ENCODE measurements around the gene ACOT12. TPM values are rescaled to one million over a fixed set of nuclear protein-coding genes. Genes with fewer than 3 reads are reported as not detected.

Gene ACOT12
- total and polyA plus RNA-seq, 2 of the 13 experiments (the other 11 are each of a cell fraction or from before 2014, with no cell fraction given): not detected

DNA sequence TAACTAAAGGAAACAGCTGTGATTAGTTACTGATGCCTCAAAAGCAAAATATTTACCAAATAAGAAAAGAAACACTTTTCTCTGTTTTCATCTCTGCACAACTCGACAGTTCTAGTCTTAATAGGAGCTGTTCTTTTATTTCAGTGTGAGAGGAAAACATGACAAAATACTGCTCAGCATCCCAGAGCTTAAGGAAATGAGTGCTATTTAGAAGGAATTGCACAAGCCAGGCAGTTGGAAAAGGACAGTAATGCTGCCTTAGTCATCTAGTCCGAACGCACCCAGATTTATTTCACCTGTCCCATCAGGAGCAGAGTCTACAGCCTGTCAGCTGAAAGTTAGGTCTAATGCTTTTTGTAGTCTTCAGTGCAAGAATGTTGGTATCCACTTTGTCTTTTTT lies 80.2 kb downstream of the ACOT12 start:
- Histone ChIP-seq H3K79me2 (ENCODE audit: insufficient read depth, low read length) (no peaks in the 10 kb centered on the region), H3K27me3 (ENCODE audit: control insufficient read depth in 1 of 2, insufficient read depth in 2 of 2, low read length in 2 of 2) (no peaks in the 10 kb centered on the region; a peak in 1 of 5 replicates), H3K4me2 (ENCODE audit: low read depth, low read length) (no peak overlapping the region), H3K4me3 (replicated peaks in 1 of 3; ENCODE audit: insufficient read depth in 1 of 3, low read depth in 2 of 3, low read length in 3 of 3) (no peak overlapping the region), H2AFZ (ENCODE audit: low read length) (no peak overlapping the region), H3K9me3 (ENCODE audit: low read length) (no peaks in the 10 kb centered on the region), H3K9ac (ENCODE audit: insufficient read depth, low read depth, low read length) (no peak overlapping the region), H4K20me1 (ENCODE audit: insufficient read depth, low read length) (no peaks in the 10 kb centered on the region), H3K27ac (ENCODE audit: extremely low read length, insufficient read depth, low read length) (no peak overlapping the region), H3K4me1 (ENCODE audit: insufficient read depth, low read length) (peaks cover 19% of the 10 kb centered on the region), H3K36me3 (replicated peaks in 1 of 2; ENCODE audit: control insufficient read depth in 1 of 2, insufficient read depth in 2 of 2, low read length in 2 of 2) (peaks cover 0 to 21% of the 10 kb centered on the region in 2 experiments; a peak in 3 of 5 replicates)
- FAIRE-seq (no peak), ATAC-seq (no peak), DNase-seq (ENCODE audit: low spot score) (no peak)
- 96% methylated on average over 3 of the region's 3 CpGs for WGBS (ENCODE audit: low lambda C conversion rate)
- ChIA-PET CTCF (ENCODE audit: low intra/inter-chr PET ratio, low total read pairs) (no interaction called here), POLR2A (no interaction called here)
- in situ Hi-C loops (cut with HindIII; ENCODE audit: extremely low pct_ligation_motif_present, low pct_unique_long_range_greater_than_20kb) (no loop called here), intact Hi-C loops (cut with micrococcal nuclease; ENCODE audit: unreplicated experiment) (no loop called here)
- BruUV-seq (replicated peaks): no TSS peak
- no peak for TF ChIP-seq MIXL1 (CRISPR knock-in tag; IDR thresholded peaks at IDR 0.05)
- no peak for TF ChIP-seq ZNF383 (CRISPR knock-in tag; IDR thresholded peaks at IDR 0.05; ENCODE audit: borderline replicate concordance)
- TF ChIP-seq, protein P1, sequence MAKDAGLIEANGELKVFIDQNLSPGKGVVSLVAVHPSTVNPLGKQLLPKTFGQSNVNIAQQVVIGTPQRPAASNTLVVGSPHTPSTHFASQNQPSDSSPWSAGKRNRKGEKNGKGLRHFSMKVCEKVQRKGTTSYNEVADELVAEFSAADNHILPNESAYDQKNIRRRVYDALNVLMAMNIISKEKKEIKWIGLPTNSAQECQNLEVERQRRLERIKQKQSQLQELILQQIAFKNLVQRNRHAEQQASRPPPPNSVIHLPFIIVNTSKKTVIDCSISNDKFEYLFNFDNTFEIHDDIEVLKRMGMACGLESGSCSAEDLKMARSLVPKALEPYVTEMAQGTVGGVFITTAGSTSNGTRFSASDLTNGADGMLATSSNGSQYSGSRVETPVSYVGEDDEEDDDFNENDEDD (CRISPR knock-in tag; IDR thresholded peaks at IDR 0.05; ENCODE audit: borderline replicate concordance): no peak
- no peak for TF ChIP-seq TCF12 (IDR thresholded peaks at IDR 0.05)
- no peak for TF ChIP-seq TCF12 (CRISPR knock-in tag; IDR thresholded peaks at IDR 0.05)
- no peak for TF ChIP-seq KDM5B (CRISPR knock-in tag; IDR thresholded peaks at IDR 0.05; ENCODE audit: borderline replicate concordance)
- TF ChIP-seq, protein P2, sequence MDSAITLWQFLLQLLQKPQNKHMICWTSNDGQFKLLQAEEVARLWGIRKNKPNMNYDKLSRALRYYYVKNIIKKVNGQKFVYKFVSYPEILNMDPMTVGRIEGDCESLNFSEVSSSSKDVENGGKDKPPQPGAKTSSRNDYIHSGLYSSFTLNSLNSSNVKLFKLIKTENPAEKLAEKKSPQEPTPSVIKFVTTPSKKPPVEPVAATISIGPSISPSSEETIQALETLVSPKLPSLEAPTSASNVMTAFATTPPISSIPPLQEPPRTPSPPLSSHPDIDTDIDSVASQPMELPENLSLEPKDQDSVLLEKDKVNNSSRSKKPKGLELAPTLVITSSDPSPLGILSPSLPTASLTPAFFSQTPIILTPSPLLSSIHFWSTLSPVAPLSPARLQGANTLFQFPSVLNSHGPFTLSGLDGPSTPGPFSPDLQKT (CRISPR knock-in tag; IDR thresholded peaks at IDR 0.05; ENCODE audit: borderline replicate concordance): no peak
- TF ChIP-seq SIX1 (CRISPR knock-in tag; IDR thresholded peaks at IDR 0.05; ENCODE audit: borderline replicate concordance): no peak
- no peak for TF ChIP-seq BHLHE40 (IDR thresholded peaks at IDR 0.05; ENCODE audit: low read length)
- TF ChIP-seq, protein P3, sequence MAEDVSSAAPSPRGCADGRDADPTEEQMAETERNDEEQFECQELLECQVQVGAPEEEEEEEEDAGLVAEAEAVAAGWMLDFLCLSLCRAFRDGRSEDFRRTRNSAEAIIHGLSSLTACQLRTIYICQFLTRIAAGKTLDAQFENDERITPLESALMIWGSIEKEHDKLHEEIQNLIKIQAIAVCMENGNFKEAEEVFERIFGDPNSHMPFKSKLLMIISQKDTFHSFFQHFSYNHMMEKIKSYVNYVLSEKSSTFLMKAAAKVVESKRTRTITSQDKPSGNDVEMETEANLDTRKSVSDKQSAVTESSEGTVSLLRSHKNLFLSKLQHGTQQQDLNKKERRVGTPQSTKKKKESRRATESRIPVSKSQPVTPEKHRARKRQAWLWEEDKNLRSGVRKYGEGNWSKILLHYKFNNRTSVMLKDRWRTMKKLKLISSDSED (CRISPR knock-in tag; IDR thresholded peaks at IDR 0.05): no peak
